GM12872 (cell line): ENCODE results near the gene SIGLEC6.

Source experiments
- TF ChIP-seq, protein P1 (sequence below): IDR thresholded peaks from 3 replicates; pipeline ENCODE4 v1.5.1; 2011; ENCODE audit warnings: low read depth, mild to moderate bottlenecking, low read length, moderate library complexity; ENCODE audit not compliant: insufficient read depth

Gene SIGLEC6

DNA sequence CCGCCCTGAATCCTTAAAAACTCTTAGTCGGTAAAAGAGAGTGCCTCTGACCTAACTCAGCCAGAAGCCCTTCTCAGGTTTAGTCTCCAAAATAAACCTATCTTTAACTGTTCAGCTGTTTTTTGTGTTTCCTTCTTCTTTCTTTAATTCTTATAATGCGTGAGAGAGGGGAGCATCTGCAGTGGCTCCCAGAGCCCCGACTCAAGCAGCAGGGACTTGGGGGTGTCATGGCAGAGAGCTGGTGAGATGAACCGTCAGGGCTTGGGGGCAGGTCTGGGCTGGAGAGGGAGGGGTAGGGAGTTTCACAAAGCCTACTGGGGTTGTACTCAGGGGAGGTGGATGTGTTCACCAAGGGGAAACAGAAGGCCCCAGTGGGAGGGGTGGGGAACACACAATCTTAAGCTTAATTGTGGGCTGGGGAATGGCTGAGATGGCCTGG lies 16.8 kb upstream of the SIGLEC6 start:
- TF ChIP-seq, protein P1, sequence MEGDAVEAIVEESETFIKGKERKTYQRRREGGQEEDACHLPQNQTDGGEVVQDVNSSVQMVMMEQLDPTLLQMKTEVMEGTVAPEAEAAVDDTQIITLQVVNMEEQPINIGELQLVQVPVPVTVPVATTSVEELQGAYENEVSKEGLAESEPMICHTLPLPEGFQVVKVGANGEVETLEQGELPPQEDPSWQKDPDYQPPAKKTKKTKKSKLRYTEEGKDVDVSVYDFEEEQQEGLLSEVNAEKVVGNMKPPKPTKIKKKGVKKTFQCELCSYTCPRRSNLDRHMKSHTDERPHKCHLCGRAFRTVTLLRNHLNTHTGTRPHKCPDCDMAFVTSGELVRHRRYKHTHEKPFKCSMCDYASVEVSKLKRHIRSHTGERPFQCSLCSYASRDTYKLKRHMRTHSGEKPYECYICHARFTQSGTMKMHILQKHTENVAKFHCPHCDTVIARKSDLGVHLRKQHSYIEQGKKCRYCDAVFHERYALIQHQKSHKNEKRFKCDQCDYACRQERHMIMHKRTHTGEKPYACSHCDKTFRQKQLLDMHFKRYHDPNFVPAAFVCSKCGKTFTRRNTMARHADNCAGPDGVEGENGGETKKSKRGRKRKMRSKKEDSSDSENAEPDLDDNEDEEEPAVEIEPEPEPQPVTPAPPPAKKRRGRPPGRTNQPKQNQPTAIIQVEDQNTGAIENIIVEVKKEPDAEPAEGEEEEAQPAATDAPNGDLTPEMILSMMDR = no peak

DNA sequence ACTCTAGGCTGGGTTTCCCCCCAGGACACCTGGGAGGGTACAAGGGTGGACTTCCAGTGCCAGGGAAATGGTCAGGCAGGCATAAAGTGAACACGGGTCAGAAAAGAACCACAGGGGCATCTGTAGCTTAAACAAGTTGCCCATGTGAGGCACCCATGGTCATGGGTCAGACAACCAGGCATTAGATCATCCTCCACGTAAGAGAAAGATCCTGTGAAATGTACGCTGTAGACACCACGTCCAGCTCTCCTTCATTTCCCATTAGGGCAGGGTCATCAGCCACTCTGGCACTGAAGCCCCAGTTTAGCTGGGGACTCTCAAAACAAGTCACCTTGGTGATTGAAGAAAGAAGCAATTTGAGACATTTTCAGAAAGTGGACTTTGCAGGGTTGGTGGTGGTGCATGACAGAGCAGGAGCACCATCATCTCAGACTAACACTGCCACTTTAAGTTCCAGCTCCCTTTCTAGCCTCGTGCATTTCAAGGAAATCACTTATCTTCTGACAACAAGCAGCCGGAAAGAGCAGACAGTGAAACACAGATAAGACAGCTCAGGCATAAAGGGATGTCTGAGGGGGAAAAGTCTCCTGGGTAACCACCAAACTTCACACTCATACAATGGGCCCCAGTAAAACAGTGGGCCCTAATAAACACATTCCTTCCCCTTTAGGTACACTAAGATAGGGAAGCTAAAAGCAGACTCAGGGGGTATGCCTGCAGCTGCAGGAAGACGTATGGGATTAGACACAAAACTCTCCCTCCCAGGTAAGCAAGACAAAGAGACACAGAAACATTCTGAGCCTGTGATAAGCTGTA lies 16.1 kb upstream of the SIGLEC6 start:
- TF ChIP-seq, protein P1 = no peak

DNA sequence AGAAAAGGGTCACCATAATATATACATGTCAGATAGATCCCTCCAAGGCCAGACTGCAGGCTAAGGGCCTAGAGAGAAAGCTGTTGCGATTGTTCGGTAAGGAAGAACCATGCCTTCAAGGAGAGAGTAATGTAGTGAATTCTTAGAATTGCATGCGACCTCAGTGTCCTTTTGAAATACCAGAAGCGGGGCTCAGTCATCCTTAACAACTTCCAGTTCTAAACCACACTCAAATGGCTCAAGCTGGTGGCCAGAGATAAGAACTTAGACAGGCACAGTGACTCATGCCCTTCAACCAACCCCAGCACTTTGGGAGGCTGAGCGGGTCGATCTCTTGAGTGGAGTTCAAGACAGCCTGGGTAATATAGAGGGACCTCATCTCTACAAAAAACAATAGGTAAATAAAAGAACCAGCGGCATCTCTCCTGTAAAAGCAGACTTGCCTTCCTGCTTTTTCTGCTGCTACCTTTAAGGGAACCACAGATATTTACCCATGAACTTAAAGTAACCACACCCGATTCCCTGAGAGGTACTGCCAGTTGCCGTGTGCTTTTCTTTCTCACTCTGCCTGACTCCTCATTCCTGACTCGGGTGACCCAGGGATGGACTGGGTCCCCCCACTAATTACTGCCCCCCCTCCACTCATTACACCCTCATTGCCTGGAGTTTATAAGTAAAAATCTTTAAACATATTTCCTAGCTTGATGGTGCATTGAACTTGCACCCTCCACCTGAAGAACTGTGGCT lies 15.4 kb upstream of the SIGLEC6 start:
- TF ChIP-seq, protein P1 = no peak

DNA sequence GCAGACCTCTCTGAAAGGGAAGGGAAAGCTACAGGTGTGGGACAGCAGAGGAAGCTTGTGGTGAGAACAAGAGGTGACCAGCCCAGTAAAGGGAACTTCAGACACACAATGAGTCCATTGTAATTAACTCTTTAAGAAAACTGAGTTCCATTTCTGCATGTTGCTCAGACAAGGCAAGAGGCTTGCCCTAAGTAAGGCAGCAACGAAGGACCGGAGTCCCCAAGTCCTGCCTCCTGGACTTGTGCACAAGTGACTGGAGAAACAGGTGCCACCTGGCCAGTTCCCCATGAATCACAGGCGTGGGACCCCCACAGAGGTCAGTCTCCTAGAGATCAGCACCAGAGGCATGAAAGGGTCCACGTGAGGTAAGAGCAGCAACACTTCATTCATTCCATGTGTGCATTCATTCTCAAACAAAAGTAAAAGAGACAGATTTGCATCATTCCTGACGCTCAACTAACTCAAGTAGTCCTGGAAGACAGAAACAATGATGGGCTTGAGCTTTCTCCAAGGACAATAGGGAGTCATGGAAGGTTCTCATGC lies 14.7 kb upstream of the SIGLEC6 start:
- TF ChIP-seq, protein P1 = no peak

DNA sequence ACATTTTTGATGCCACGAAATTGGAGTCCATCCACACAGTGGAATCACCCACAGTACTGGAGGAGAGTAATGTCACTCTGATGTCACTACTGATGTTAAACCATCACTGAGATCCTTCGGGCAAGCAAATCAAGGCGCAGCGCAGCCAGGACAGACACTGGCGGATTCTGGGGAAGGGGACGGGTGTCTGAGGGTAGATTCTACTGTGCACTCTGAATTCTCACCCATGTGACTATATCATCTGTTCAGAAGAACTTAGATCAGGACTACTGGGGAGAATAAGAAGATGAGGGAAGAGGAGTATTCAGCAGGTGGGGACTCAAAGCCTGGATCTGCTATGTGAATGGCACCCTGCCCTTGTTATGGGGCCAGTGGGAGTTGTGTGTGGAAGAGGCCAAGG lies 12.6 kb upstream of the SIGLEC6 start:
- TF ChIP-seq, protein P1 = no peak

DNA sequence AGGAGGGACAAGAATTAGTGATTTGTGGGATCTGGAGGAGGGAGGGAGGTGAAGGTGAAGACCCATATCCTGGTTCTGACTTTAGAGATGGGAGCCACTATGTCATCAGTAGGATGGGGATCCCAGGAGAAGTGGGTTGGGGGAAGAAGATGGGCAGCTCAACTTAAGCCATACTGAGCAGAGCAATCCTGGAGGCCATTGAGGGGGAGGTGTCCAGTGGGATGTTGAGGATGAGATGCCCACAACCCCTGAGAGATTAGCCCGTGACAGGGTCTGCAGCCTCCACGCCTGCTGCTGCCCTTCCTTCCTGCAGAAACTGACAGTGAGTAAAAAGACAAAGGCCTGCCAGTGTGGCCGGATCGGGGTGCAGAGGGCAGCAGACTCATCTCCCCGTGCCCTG lies 11.2 kb upstream of the SIGLEC6 start:
- TF ChIP-seq, protein P1 = no peak
